IMR-90 (cell line): ENCODE data around the gene GPR139. TPM values are rescaled to one million over a fixed set of nuclear protein-coding genes. Genes with fewer than 3 reads are reported as not detected.

Experiments
- ATAC-seq: fragments of 200-7000 bp; cut with Tn5 transposase; 2 replicates; pipeline ENCODE4 v1.9.1; 2020; ENCODE audit warnings: low read depth, mild to moderate bottlenecking, moderate library complexity
- BruUV-seq: library from RNA; stranded (reverse); fragments of 400-500 nt; replicated peaks from 2 replicates; lab custom pipeline; 2021; lab: Mats Ljungman, UMichigan
- CTCF ChIA-PET: fragments of 300-600 bp; formaldehyde crosslinking; extraction: SDS; loops from one replicate; lab custom pipeline; 2021; ENCODE audit warnings: antibody characterized with exemption; lab: Yijun Ruan, JAX
- POLR2A ChIA-PET: fragments of 300-600 bp; sonication (Branson Sonifier 250); formaldehyde crosslinking; loops from one replicate; lab custom pipeline; 2022; ENCODE audit warnings: antibody characterized with exemption; ENCODE audit not compliant: unreplicated experiment; lab: Charles Lee
- DNase-seq: peaks from one replicate; pipeline ENCODE4 v3.0.0; 2013
- H2AFZ ChIP-seq: replicated peaks from 2 replicates; pipeline ENCODE3; 2013; ENCODE audit warnings: low read length, mild to moderate bottlenecking; ENCODE audit not compliant: poor library complexity
- H2AK5ac ChIP-seq: 2 replicates; pipeline ENCODE4 v1.6.1; 2013; ENCODE audit warnings: low read depth, low read length, inconsistent platforms
- H2AK9ac ChIP-seq: replicated peaks from 2 replicates; pipeline ENCODE3; 2013; ENCODE audit warnings: mild to moderate bottlenecking, low read depth, low read length, moderate library complexity; ENCODE audit not compliant: poor library complexity
- H2BK120ac ChIP-seq: 2 replicates; pipeline ENCODE4 v1.6.1; 2013; ENCODE audit warnings: low read depth, low read length, inconsistent platforms
- H2BK15ac ChIP-seq: 3 replicates; pipeline ENCODE4 v1.6.1; 2013; ENCODE audit warnings: low read depth, low read length, inconsistent platforms
- H2BK20ac ChIP-seq: 2 replicates; pipeline ENCODE4 v1.6.1; 2013; ENCODE audit warnings: low read depth, mild to moderate bottlenecking, inconsistent platforms, low read length, moderate library complexity
- H2BK5ac ChIP-seq: 2 replicates; pipeline ENCODE4 v1.6.1; 2013; ENCODE audit warnings: mild to moderate bottlenecking, low read depth, low read length, inconsistent platforms; ENCODE audit not compliant: poor library complexity, severe bottlenecking
- H3K14ac ChIP-seq: replicated peaks from 2 replicates; pipeline ENCODE4 v1.6.1; 2013; ENCODE audit warnings: low read depth, low read length, inconsistent platforms
- H3K18ac ChIP-seq: 2 replicates; pipeline ENCODE4 v1.6.1; 2013; ENCODE audit warnings: low read depth, low read length, control low read depth
- H3K23ac ChIP-seq: 2 replicates; pipeline ENCODE4 v1.6.1; 2013; ENCODE audit warnings: low read depth, low read length, inconsistent platforms
- H3K27ac ChIP-seq: 2 replicates; pipeline ENCODE4 v1.5.1; 2013; ENCODE audit warnings: mild to moderate bottlenecking, control low read depth, low read length; ENCODE audit not compliant: insufficient read depth
- H3K27me3 ChIP-seq: 2 replicates; pipeline ENCODE4 v1.6.1; 2013; ENCODE audit warnings: low read length; ENCODE audit not compliant: control insufficient read depth, insufficient read depth
- H3K36me3 ChIP-seq: 2 replicates; pipeline ENCODE4 v1.6.1; 2013; ENCODE audit warnings: low read length, mixed read lengths; ENCODE audit not compliant: control insufficient read depth, insufficient read depth
- H3K4ac ChIP-seq: 2 replicates; pipeline ENCODE4 v1.6.1; 2013; ENCODE audit warnings: low read depth, low read length, inconsistent platforms
- H3K4me1 ChIP-seq: 2 replicates; pipeline ENCODE4 v1.6.1; 2013; ENCODE audit warnings: low read length, mixed read lengths; ENCODE audit not compliant: control insufficient read depth, insufficient read depth
- H3K4me2 ChIP-seq: 2 replicates; pipeline ENCODE4 v1.6.1; 2013; ENCODE audit warnings: low read depth, mild to moderate bottlenecking, control low read depth, low read length, moderate library complexity
- H3K4me3 ChIP-seq: 2 replicates; pipeline ENCODE4 v1.5.1; 2013; ENCODE audit warnings: low read depth, mild to moderate bottlenecking, control low read depth, low read length, moderate library complexity; ENCODE audit not compliant: insufficient read depth
- H3K56ac ChIP-seq: 2 replicates; pipeline ENCODE4 v1.6.1; 2013; ENCODE audit warnings: low read length, inconsistent platforms; ENCODE audit not compliant: insufficient read depth; ENCODE audit errors: extremely low read depth
- H3K79me1 ChIP-seq, 2 experiments: 2 replicates each; pipeline ENCODE4 v1.6.1; 2013; ENCODE audit warnings: low read length in 2 of 2, inconsistent platforms in 1 of 2, low read depth in 1 of 2
- H3K9ac ChIP-seq: 2 replicates; pipeline ENCODE4 v1.6.1; 2013; ENCODE audit warnings: low read depth, low read length, control low read depth
- H3K9me1 ChIP-seq: 2 replicates; pipeline ENCODE4 v1.6.1; 2013; ENCODE audit warnings: low read length, inconsistent platforms; ENCODE audit not compliant: insufficient read depth
- H3K9me3 ChIP-seq: 2 replicates; pipeline ENCODE4 v1.6.1; 2013; ENCODE audit warnings: low read length; ENCODE audit not compliant: control insufficient read depth, insufficient read depth
- H4K20me1 ChIP-seq: 2 replicates; pipeline ENCODE4 v1.6.1; 2013; ENCODE audit warnings: low read length, inconsistent platforms; ENCODE audit not compliant: insufficient read depth
- H4K5ac ChIP-seq: 2 replicates; pipeline ENCODE4 v1.6.1; 2013; ENCODE audit warnings: mild to moderate bottlenecking, low read depth, low read length, control low read depth
- H4K8ac ChIP-seq, 2 experiments: 2 replicates each; pipeline ENCODE4 v1.6.1; 2013; ENCODE audit warnings: low read depth in 2 of 2, low read length in 2 of 2, control low read depth in 1 of 2, inconsistent platforms in 1 of 2
- H4K91ac ChIP-seq: 2 replicates; pipeline ENCODE4 v1.6.1; 2013; ENCODE audit warnings: low read depth, low read length, inconsistent platforms; ENCODE audit not compliant: insufficient read depth
- BHLHE40 ChIP-seq: fragments of 150-350 bp; IDR thresholded peaks from 2 replicates; pipeline ENCODE4 v1.6.1; 2016; ENCODE audit warnings: mild to moderate bottlenecking, low read depth, low read length
- CEBPB ChIP-seq: IDR thresholded peaks from 2 replicates; pipeline ENCODE4 v1.6.1; 2012; ENCODE audit warnings: low read depth, low read length, improper control_type of control experiment
- CHD1 ChIP-seq: IDR thresholded peaks from 2 replicates; pipeline ENCODE4 v1.6.1; 2012; ENCODE audit warnings: low read depth, low read length, improper control_type of control experiment
- CTCF ChIP-seq: conservative IDR thresholded peaks from 2 replicates; pipeline ENCODE4 v1.5.1; 2012; ENCODE audit warnings: mild to moderate bottlenecking, low read depth, low read length, improper control_type of control experiment
- ELK1 ChIP-seq: fragments of 150-350 bp; IDR thresholded peaks from 2 replicates; pipeline ENCODE4 v1.6.1; 2016; ENCODE audit warnings: low read depth, mild to moderate bottlenecking, low read length, moderate library complexity, borderline replicate concordance
- FOS ChIP-seq: fragments of 150-350 bp; IDR thresholded peaks from 2 replicates; pipeline ENCODE4 v1.6.1; 2016; ENCODE audit warnings: low read depth, low read length
- MAFK ChIP-seq: IDR thresholded peaks from 2 replicates; pipeline ENCODE4 v1.6.1; 2012; ENCODE audit warnings: low read depth, low read length, improper control_type of control experiment
- MAZ ChIP-seq: IDR thresholded peaks from 2 replicates; pipeline ENCODE4 v1.6.1; 2012; ENCODE audit warnings: low read depth, mild to moderate bottlenecking, low read length, improper control_type of control experiment, moderate library complexity, borderline replicate concordance
- MXI1 ChIP-seq: IDR thresholded peaks from 2 replicates; pipeline ENCODE4 v1.6.1; 2012; ENCODE audit warnings: low read depth, mild to moderate bottlenecking, low read length, moderate library complexity, borderline replicate concordance
- NFE2L2 ChIP-seq: fragments of 150-350 bp; IDR thresholded peaks from 2 replicates; pipeline ENCODE4 v1.6.1; 2016; ENCODE audit warnings: low read depth, mild to moderate bottlenecking, low read length
- POLR2A ChIP-seq: IDR thresholded peaks from 2 replicates; pipeline ENCODE4 v1.6.1; 2012; ENCODE audit warnings: mild to moderate bottlenecking, low read depth, low read length
- RAD21 ChIP-seq: IDR thresholded peaks from 2 replicates; pipeline ENCODE4 v1.6.1; 2012; ENCODE audit warnings: low read length, improper control_type of control experiment
- RCOR1 ChIP-seq: IDR thresholded peaks from 2 replicates; pipeline ENCODE4 v1.6.1; 2012; ENCODE audit warnings: mild to moderate bottlenecking, low read length, improper control_type of control experiment; ENCODE audit not compliant: insufficient replicate concordance
- RFX5 ChIP-seq: IDR thresholded peaks from 2 replicates; pipeline ENCODE4 v1.8.0; 2012; ENCODE audit warnings: low read depth, mild to moderate bottlenecking, low read length, moderate library complexity
- SMC3 ChIP-seq: fragments of 150-350 bp; IDR thresholded peaks from 2 replicates; pipeline ENCODE4 v1.6.1; 2016; ENCODE audit warnings: low read depth, mild to moderate bottlenecking, antibody characterized with exemption, low read length, moderate library complexity
- USF2 ChIP-seq: fragments of 150-350 bp; IDR thresholded peaks from 2 replicates; pipeline ENCODE4 v1.6.1; 2017; ENCODE audit warnings: mild to moderate bottlenecking, antibody characterized with exemption, low read length, low read depth
- WGBS, 2 experiments: methylation state at CpG; one replicate each; pipeline versions ENCODE4 v1.1.5 to v1.1.7; 2013; ENCODE audit warnings: missing lambda C conversion rate in 2 of 2; ENCODE audit not compliant: insufficient read length in 1 of 2; ENCODE audit errors: extremely low coverage in 2 of 2; 5-methylcytosine and 5-hydroxymethylcytosine counted together
- dilution Hi-C: fragments of 300-500 bp; cut with HindIII; formaldehyde crosslinking; loops from one replicate; pipeline ENCODE4 v1.14.3; 2018; ENCODE audit warnings: low sequenced_read_pairs; ENCODE audit not compliant: unreplicated experiment
- in situ Hi-C: fragments of 300-500 bp; cut with MboI; formaldehyde crosslinking; loops from 3 replicates; pipeline ENCODE4 v1.14.3; 2019; ENCODE audit warnings: low sequenced_read_pairs, inconsistent platforms, mixed read lengths
- intact Hi-C: fragments of 100-400 bp; cut with micrococcal nuclease; formaldehyde crosslinking; loops from 2 replicates; pipeline ENCODE4 v1.10.0; 2022
- polyA plus RNA-seq, 3 experiments: library from polyadenylated mRNA; depleted of rRNA; stranded (reverse); fragments of >200 nt; gene quantifications; 2 replicates each; pipeline ENCODE4 v1.2.3, GENCODE V29; 2012; ENCODE audit warnings: low replicate concordance in 1 of 3
- total RNA-seq: library from RNA; depleted of rRNA; stranded (reverse); fragments of >200 nt; gene quantifications from 2 replicates; pipeline ENCODE4 v1.2.3, GENCODE V29; 2012

The GPR139 gene
- total and polyA plus RNA-seq, 2 of the 4 experiments (the other 2 are of a cell fraction): not detected

GRCh38 chr16:19991614-19992013, 82.1 kb downstream of the GPR139 start:
- Histone ChIP-seq H3K36me3 (no peaks in the 10 kb centered on the region), H3K14ac (no peak overlapping the region), H2AK5ac (no peak overlapping the region), H3K27me3 (no peaks in the 10 kb centered on the region), H3K4me2 (no peak overlapping the region), H4K91ac (no peak overlapping the region), H4K20me1 (no peaks in the 10 kb centered on the region), H3K4ac (no peak overlapping the region), H2AK9ac (no peak overlapping the region), H3K79me1 (no peaks in the 10 kb centered on the region), H3K9me3 (no peaks in the 10 kb centered on the region; the same call in 1 of the 2 replicates), H3K27ac (no peak overlapping the region), H3K4me3 (no peak overlapping the region), H2BK15ac (no peak overlapping the region), H3K9ac (no peak overlapping the region), H3K23ac (no peak overlapping the region), H3K18ac (no peak overlapping the region), H2BK20ac (no peak overlapping the region), H3K9me1 (no peaks in the 10 kb centered on the region), H4K8ac (no peak overlapping the region), H2BK5ac (no peak overlapping the region), H2BK120ac (no peak overlapping the region), H2AFZ (no peak overlapping the region), H3K56ac (no peak overlapping the region), H4K5ac (no peak overlapping the region), H3K4me1 (no peaks in the 10 kb centered on the region)
- TF ChIP-seq POLR2A (no peak), MXI1 (no peak), RFX5 (no peak), FOS (no peak), RCOR1 (no peak), SMC3 (no peak), CHD1 (no peak), CEBPB (no peak), ELK1 (no peak), NFE2L2 (no peak), MAFK (no peak), MAZ (no peak), CTCF (no peak), USF2 (no peak), BHLHE40 (no peak), RAD21 (no peak)
- intact Hi-C loops (no loop called here), in situ Hi-C loops (no loop called here), dilution Hi-C loops (no loop called here)
- DNase-seq: no peak
- WGBS, 2 experiments: no CpG with 5 or more reads among the region's 7 CpGs
- CTCF ChIA-PET: no interaction called here
- BruUV-seq: no TSS peak
- POLR2A ChIA-PET: no interaction called here
- no peak for ATAC-seq
